Ovary (tissue), 10 donors: ENCODE results near the gene CFAP70. TPM values are rescaled to one million over a fixed set of nuclear protein-coding genes. Genes with fewer than 3 reads are reported as not detected.

Experiments
- DNase-seq, 5 donors: peaks; one replicate each; pipeline ENCODE4 v3.0.0-alpha.2; 2019 to 2020
- H3K27ac ChIP-seq, 2 donors: fragments of 200-600 bp; one replicate each; pipeline versions ENCODE4 v1.5.1 to v1.8.0; 2019 to 2022
- H3K27me3 ChIP-seq: fragments of 200-600 bp; one replicate; pipeline ENCODE4 v1.8.0; 2022
- H3K36me3 ChIP-seq: fragments of 200-600 bp; sonication (generic); one replicate; pipeline ENCODE4 v1.5.1; 2019
- H3K4me1 ChIP-seq: one replicate; pipeline ENCODE4 v1.8.1; 2013; ENCODE audit warnings: mild to moderate bottlenecking, moderate library complexity; ENCODE audit not compliant: insufficient read depth
- H3K4me3 ChIP-seq: fragments of 200-600 bp; sonication (generic); one replicate; pipeline ENCODE4 v1.5.1; 2017
- H3K9me3 ChIP-seq, 2 donors: fragments of 200-600 bp in 1 of 2; sonication (generic) in 1 of 2; one replicate each; pipeline versions ENCODE4 v1.5.1 to v1.8.1; 2013 to 2019; ENCODE audit warnings: mild to moderate bottlenecking in 1 of 2, moderate library complexity in 1 of 2
- EP300 ChIP-seq: sonication (generic); formaldehyde crosslinking; IDR thresholded peaks from one replicate; pipeline ENCODE4 v1.6.1; 2017; ENCODE audit warnings: antibody characterized with exemption
- POLR2A ChIP-seq: fragments of 450-650 bp; IDR thresholded peaks from one replicate; pipeline ENCODE4 v1.6.1; 2017; ENCODE audit warnings: antibody characterized with exemption, mild to moderate bottlenecking, moderate library complexity
- WGBS, 3 donors: extraction: QIAGEN DNeasy Blood & Tissue Kit in 1 of 3; methylation state at CpG; one replicate each; pipeline versions ENCODE4 v1.1.5 to v1.1.7; 2013 to 2017; 5-methylcytosine and 5-hydroxymethylcytosine counted together
- intact Hi-C, 4 donors: fragments of 100-400 bp; cut with DNase I; formaldehyde crosslinking; loops; one replicate each; pipeline versions ENCODE4 v1.11.0 to v1.15.1; 2022 to 2023
- long read RNA-seq, 3 donors: library from polyadenylated mRNA in 2 of 3; unstranded in 2 of 3; transcript quantifications; one replicate each; pipeline ENCODE4 v2.0.0 and lab custom pipeline, GENCODE V29; 2021 to 2026
- polyA plus RNA-seq, 2 donors: library from polyadenylated mRNA; stranded (reverse); fragments of 200-250 nt in 1 of 2; fragments of 350-450 nt in 1 of 2; fragmentation: Illumina TruSeq in 1 of 2; extraction: RNeasy Lipid Tissue Mini Kit (QIAGEN cat#74804) in 1 of 2; gene quantifications; one replicate each; pipeline ENCODE4 v1.2.3, GENCODE V29; 2013 to 2014
- total RNA-seq, 7 donors: library from RNA; depleted of rRNA in 2 of 7; stranded (reverse); fragments of >200 nt in 2 of 7; fragmentation: NEBNext Ultra II Directional in 3 of 7; extraction: Animal tissue kit (Norgen Biotek cat#: 25700) in 3 of 7; gene quantifications; one replicate each; pipeline versions ENCODE4 v1.1.0 to v1.2.4, GENCODE V29; 2016 to 2023
- TF ChIP-seq, protein P1 (sequence below), 3 donors: fragments of 450-650 bp in 2 of 3; fragments of 200-600 bp in 1 of 3; IDR thresholded peaks; one replicate each; pipeline versions ENCODE4 v1.5.1 to v1.8.0; 2016 to 2022; ENCODE audit warnings: antibody characterized with exemption in 3 of 3, mild to moderate bottlenecking in 1 of 3
- donor health status: DM: no; HTN: no; CAD: no; lungs with moderate emphysema.
- donor health status: DM: no; HTN: no; CAD: no.
- donor health status: Bipolar disorder and iron deficiency.
- donor health status: DM: yes; HTN: yes; CAD: no.
- donor health status: DM: no; HTN: no; CAD: no.
- donor health status: DM: yes; HTN: yes; CAD: no.

CFAP70 gene
- total RNA-seq: 10 to 100 TPM in 1 of 7 donors, 1 to 10 TPM in 6; 1.8 to 36.9 (median 3.9) TPM
- 1 to 10 TPM; 1.8 to 3.8 TPM for polyA plus RNA-seq
- long read RNA-seq, donor 1, partial matches to known transcripts: 0 of 1 reads
- long read RNA-seq, donor 1, other reads (novel, unspliced or antisense): 1 of 1 reads
- long read RNA-seq, donor 2, partial matches to known transcripts: 5 of 5 reads
- long read RNA-seq, donor 2, other reads (novel, unspliced or antisense): 0 of 5 reads
- long read RNA-seq, donor 3, partial matches to known transcripts: 1 of 9 reads
- long read RNA-seq, donor 3, other reads (novel, unspliced or antisense): 8 of 9 reads

DNA sequence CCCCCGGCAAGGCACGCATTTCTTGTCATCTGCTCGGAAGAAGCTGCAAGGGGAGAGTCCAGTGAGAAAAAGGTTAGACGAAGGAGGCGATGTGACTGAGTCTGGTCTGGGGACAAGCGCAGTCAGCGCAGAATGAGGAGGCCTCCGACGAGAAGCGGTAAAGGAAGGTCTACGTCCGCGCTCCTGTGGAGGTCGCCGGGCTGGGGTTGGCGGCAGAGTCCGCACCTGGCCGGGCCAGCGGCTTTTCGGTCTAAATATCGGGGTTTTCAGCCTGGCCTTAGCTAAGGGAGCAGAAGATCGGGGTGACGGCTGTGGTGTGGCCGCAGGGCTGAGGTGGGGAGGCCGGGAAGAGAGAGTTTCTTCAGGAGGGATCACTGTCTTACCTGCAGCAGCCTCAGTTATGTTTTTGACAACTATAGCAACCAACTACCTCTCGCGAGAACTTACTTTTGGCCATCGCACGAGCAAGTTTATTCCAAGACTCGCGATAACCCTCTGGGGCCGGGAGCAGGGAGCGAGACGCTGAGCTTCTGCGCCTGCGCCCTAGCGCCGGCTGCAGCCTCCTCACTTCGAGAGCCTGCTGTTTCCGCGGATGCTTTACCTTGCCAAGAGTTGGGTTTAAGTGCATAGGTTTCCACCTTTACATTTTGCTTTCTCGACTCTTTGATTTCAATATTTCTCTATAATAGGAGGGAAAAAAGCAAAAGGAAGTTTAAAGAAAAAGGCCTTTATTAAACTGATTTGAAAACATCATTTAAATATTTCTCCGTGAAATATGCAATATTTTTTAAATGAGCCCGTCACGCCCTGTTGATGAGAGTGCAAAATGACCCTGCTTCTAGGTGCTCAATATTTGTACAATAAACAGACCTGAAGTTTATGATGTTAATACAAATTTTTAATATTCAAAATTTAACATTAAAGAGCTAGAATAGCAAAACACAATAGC lies at the start of gene CFAP70:
TSS of gene CFAP70 (minus strand) at position 534 of the 949 bp plus-strand sequence. CDS start 4,068 bp downstream, outside the sequence.
- peaks cover 3% of the 10 kb centered on the region for H3K4me1 ChIP-seq
- no peak within 1 kb of the TSS for H3K27ac ChIP-seq
- H3K4me3 ChIP-seq: peak within 1 kb of the TSS; percentile 69
- no peaks in the 10 kb centered on the region for H3K9me3 ChIP-seq
- 0 to 1% (median 1%) methylated on average over 45 of the region's 45 CpGs for WGBS, 3 donors
- H3K36me3 ChIP-seq: no peaks in the 10 kb centered on the region
- intact Hi-C loops: no loop called here
- TF ChIP-seq EP300: no peak
- TF ChIP-seq POLR2A: peak; percentile 10
- DNase-seq: peak; percentile 91 to 93 (median 93)
- H3K27me3 ChIP-seq: no peaks in the 10 kb centered on the region

DNA sequence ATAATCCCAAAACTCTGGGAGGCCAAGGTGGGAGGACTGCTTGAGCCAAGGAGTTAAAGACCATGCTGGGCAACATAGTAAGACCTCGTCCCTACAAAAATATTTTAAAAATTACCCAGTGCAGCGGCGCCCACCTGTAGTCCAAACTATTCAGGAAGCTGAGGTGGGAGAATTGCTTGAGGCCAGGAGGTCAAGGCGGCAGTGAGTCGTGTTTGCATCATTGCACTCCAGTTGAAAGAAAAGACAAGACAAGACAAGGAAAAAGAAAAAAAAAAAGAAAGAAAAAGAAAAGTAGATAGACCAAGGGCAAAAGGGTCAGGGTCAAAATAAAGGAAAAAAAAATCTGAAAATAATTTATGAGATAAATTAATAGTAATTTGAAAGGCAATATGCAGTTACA lies 49.4 kb upstream of the CFAP70 start:
- Histone ChIP-seq H3K9me3 (no peaks in the 10 kb centered on the region), H3K4me1 (peaks cover 9% of the 10 kb centered on the region), H3K27me3 (no peaks in the 10 kb centered on the region), H3K4me3 (no peak overlapping the region), H3K27ac (no peak overlapping the region), H3K36me3 (no peaks in the 10 kb centered on the region)
- DNase-seq: no peak
- intact Hi-C loops: no loop called here
- WGBS, 3 donors: 66 to 77% (median 69%) methylated on average over 5 of the region's 5 CpGs
- TF ChIP-seq, protein P1, sequence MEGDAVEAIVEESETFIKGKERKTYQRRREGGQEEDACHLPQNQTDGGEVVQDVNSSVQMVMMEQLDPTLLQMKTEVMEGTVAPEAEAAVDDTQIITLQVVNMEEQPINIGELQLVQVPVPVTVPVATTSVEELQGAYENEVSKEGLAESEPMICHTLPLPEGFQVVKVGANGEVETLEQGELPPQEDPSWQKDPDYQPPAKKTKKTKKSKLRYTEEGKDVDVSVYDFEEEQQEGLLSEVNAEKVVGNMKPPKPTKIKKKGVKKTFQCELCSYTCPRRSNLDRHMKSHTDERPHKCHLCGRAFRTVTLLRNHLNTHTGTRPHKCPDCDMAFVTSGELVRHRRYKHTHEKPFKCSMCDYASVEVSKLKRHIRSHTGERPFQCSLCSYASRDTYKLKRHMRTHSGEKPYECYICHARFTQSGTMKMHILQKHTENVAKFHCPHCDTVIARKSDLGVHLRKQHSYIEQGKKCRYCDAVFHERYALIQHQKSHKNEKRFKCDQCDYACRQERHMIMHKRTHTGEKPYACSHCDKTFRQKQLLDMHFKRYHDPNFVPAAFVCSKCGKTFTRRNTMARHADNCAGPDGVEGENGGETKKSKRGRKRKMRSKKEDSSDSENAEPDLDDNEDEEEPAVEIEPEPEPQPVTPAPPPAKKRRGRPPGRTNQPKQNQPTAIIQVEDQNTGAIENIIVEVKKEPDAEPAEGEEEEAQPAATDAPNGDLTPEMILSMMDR (IDR thresholded peaks at IDR 0.05): no peak
- TF ChIP-seq EP300 (no peak), POLR2A (no peak)

DNA sequence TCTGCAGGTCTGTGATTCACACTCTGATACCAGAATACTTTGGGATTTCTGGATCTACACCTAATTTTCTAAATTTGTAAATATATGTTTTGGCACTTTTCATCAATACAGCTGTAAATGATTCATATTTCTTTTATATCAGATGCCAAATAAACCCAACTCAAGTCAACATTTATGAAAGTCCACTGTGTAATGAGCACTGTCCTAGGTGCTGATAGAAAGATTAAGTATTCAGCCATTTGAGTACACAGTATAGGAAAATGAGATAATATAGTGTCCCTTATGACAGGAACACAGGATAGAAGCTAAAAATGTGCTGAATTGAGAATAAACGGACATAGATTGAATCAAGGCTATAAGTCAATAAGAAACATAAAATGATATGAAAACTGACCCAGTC lies 48.8 kb upstream of the CFAP70 start:
- Histone ChIP-seq H3K9me3 (no peaks in the 10 kb centered on the region), H3K27me3 (no peaks in the 10 kb centered on the region), H3K36me3 (no peaks in the 10 kb centered on the region), H3K4me1 (peaks cover 11% of the 10 kb centered on the region), H3K27ac (no peak overlapping the region), H3K4me3 (no peak overlapping the region)
- intact Hi-C loops: no loop called here
- DNase-seq: no peak
- 81 to 88% (median 86%) methylated on average over 1 of the region's 1 CpG for WGBS, 3 donors
- no peak for TF ChIP-seq EP300
- no peak for TF ChIP-seq POLR2A
- TF ChIP-seq, protein P1 (IDR thresholded peaks at IDR 0.05): no peak

DNA sequence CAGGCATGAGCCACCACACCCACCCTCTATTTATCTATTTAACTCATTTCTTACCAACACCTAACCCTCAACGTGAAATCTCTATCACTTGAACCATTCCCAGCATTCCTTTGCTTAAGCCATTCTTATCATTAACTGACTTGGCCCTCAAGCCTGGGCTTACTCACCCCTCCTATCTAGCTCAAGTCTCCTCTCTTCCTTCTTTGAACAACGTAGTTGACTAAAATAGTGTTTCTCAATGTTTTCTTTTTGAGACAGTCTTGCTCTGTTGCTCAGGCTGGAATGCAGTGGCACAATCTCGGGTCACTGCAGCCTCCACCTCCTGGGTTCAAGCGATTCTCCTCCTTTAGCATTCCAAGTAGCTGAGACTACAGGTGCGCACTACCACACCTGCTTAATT lies 48.2 kb upstream of the CFAP70 start:
- H3K9me3 ChIP-seq: no peaks in the 10 kb centered on the region
- intact Hi-C loops: no loop called here
- no peak for DNase-seq
- no peaks in the 10 kb centered on the region for H3K36me3 ChIP-seq
- H3K27ac ChIP-seq: no peak overlapping the region
- WGBS, 3 donors: 73 to 81% (median 79%) methylated on average over 5 of the region's 5 CpGs
- no peaks in the 10 kb centered on the region for H3K27me3 ChIP-seq
- no peak for TF ChIP-seq EP300
- TF ChIP-seq, protein P1 (IDR thresholded peaks at IDR 0.05): no peak
- no peak for TF ChIP-seq POLR2A
- no peak overlapping the region for H3K4me3 ChIP-seq
- peaks cover 10% of the 10 kb centered on the region for H3K4me1 ChIP-seq
